Psoas muscle (tissue), 8 donors: Measurements from ENCODE around the gene COL3A1. TPM values are rescaled to one million over a fixed set of nuclear protein-coding genes. Genes with fewer than 3 reads are reported as not detected.

ENCODE experiments used
- ATAC-seq, 4 donors: fragments of 200-7000 bp; cut with Tn5 transposase; one replicate each; pipeline ENCODE4 v1.9.1; 2020; ENCODE audit warnings: moderate library complexity in 3 of 4, mild to moderate bottlenecking in 2 of 4
- DNase-seq, 2 donors: peaks; one replicate each; pipeline ENCODE4 v3.0.0-alpha.2; 2020
- H3K27ac ChIP-seq: fragments of 200-600 bp; one replicate; pipeline ENCODE4 v1.8.0; 2022
- H3K27me3 ChIP-seq, 3 donors: fragments of 200-600 bp in 1 of 3; one replicate each; pipeline versions ENCODE4 v1.6.1 to v1.8.0; 2013 to 2022; ENCODE audit warnings: low read length in 2 of 3, mild to moderate bottlenecking in 2 of 3, moderate library complexity in 1 of 3; ENCODE audit not compliant: insufficient read depth in 3 of 3
- H3K36me3 ChIP-seq, 2 donors: fragments of 200-600 bp in 1 of 2; one replicate each; pipeline versions ENCODE4 v1.6.1 to v1.8.0; 2013 to 2022; ENCODE audit warnings: low read depth in 1 of 2, mild to moderate bottlenecking in 1 of 2, moderate library complexity in 1 of 2; ENCODE audit not compliant: insufficient read depth in 1 of 2
- H3K4me1 ChIP-seq: fragments of 200-600 bp; one replicate; pipeline ENCODE4 v1.8.0; 2022
- H3K4me3 ChIP-seq: fragments of 200-600 bp; one replicate; pipeline ENCODE4 v1.8.0; 2022; ENCODE audit warnings: mild to moderate bottlenecking
- H3K9me3 ChIP-seq: fragments of 200-600 bp; one replicate; pipeline ENCODE4 v1.8.0; 2022
- WGBS, 3 donors: extraction: QIAGEN DNeasy Blood & Tissue Kit; methylation state at CpG; one replicate each; pipeline versions ENCODE4 v1.1.6 to v1.1.7; 2013; 5-methylcytosine and 5-hydroxymethylcytosine counted together
- intact Hi-C, 2 donors: fragments of 100-400 bp; cut with DNase I; formaldehyde crosslinking; loops; one replicate each; pipeline versions ENCODE4 v1.11.0 to v1.14.2; 2022
- polyA plus RNA-seq, 3 donors: library from polyadenylated mRNA; stranded (reverse); fragments of 200-250 nt; gene quantifications; one replicate each; pipeline ENCODE4 v1.2.3, GENCODE V29; 2013
- total RNA-seq, 4 donors: library from RNA; stranded (reverse); fragmentation: NEBNext Ultra II Directional in 2 of 4; extraction: Animal tissue kit (Norgen Biotek cat#: 25700) in 2 of 4; gene quantifications; one replicate each; pipeline versions ENCODE4 v1.2.1 to v1.2.4, GENCODE V29; 2021 to 2023
- TF ChIP-seq, protein P1 (sequence below): fragments of 200-600 bp; IDR thresholded peaks from one replicate; pipeline ENCODE4 v1.8.0; 2022; ENCODE audit warnings: antibody characterized with exemption
- donor health status: healthy with polysubstance abuse.
- donor health status: DM: no; HTN: no; CAD: no; lungs with moderate emphysema.
- donor health status: Bipolar disorder and iron deficiency.
- donor health status: healthy.
- donor health status: DM: yes; HTN: yes; CAD: no.
- donor health status: DM: no; HTN: no; CAD: no.
- donor health status: DM: no; HTN: no; CAD: no.
- donor health status: DM: yes; HTN: yes; CAD: no.

The COL3A1 gene
- total and polyA plus RNA-seq, 7 donors = 9.4 to 73.1 (median 19.8) TPM

GRCh38 chr2:189050165-189050712 is 76.1 kb downstream of the COL3A1 start:
- TF ChIP-seq, protein P1, sequence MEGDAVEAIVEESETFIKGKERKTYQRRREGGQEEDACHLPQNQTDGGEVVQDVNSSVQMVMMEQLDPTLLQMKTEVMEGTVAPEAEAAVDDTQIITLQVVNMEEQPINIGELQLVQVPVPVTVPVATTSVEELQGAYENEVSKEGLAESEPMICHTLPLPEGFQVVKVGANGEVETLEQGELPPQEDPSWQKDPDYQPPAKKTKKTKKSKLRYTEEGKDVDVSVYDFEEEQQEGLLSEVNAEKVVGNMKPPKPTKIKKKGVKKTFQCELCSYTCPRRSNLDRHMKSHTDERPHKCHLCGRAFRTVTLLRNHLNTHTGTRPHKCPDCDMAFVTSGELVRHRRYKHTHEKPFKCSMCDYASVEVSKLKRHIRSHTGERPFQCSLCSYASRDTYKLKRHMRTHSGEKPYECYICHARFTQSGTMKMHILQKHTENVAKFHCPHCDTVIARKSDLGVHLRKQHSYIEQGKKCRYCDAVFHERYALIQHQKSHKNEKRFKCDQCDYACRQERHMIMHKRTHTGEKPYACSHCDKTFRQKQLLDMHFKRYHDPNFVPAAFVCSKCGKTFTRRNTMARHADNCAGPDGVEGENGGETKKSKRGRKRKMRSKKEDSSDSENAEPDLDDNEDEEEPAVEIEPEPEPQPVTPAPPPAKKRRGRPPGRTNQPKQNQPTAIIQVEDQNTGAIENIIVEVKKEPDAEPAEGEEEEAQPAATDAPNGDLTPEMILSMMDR = no peak
- Histone ChIP-seq H3K4me1 (no peaks in the 10 kb centered on the region), H3K27ac (no peak overlapping the region), H3K36me3 (peaks cover 0 to 40% of the 10 kb centered on the region in 2 donors), H3K4me3 (no peak overlapping the region), H3K27me3 (no peaks in the 10 kb centered on the region), H3K9me3 (no peaks in the 10 kb centered on the region)
- DNase-seq = no peak
- intact Hi-C loops = no loop called here
- no peak for ATAC-seq
- WGBS, 3 donors = 65 to 80% (median 75%) methylated on average over 7 of the region's 7 CpGs

GRCh38 chr2:189056200-189057106 is 82.3 kb downstream of the COL3A1 start:
- no peaks in the 10 kb centered on the region for H3K4me1 ChIP-seq
- DNase-seq = no peak
- WGBS, 3 donors = 89 to 94% (median 89%) methylated on average over 4 of the region's 4 CpGs
- no peaks in the 10 kb centered on the region for H3K9me3 ChIP-seq
- TF ChIP-seq, protein P1 = no peak
- no peak for ATAC-seq
- H3K27me3 ChIP-seq = no peaks in the 10 kb centered on the region
- peaks cover 0 to 50% of the 10 kb centered on the region in 2 donors for H3K36me3 ChIP-seq
- no peak overlapping the region for H3K4me3 ChIP-seq
- H3K27ac ChIP-seq = no peak overlapping the region
- intact Hi-C loops = no loop called here

GRCh38 chr2:189057316-189057715 is 83.1 kb downstream of the COL3A1 start:
- TF ChIP-seq, protein P1 = no peak
- Histone ChIP-seq H3K9me3 (no peaks in the 10 kb centered on the region), H3K27ac (no peak overlapping the region), H3K4me1 (no peaks in the 10 kb centered on the region), H3K4me3 (no peak overlapping the region), H3K36me3 (peaks cover 0 to 50% of the 10 kb centered on the region in 2 donors), H3K27me3 (no peaks in the 10 kb centered on the region)
- intact Hi-C loops = no loop called here
- DNase-seq (no peak), ATAC-seq (no peak)
- WGBS, 3 donors = 90 to 93% (median 92%) methylated on average over 2 of the region's 2 CpGs

GRCh38 chr2:189060096-189060642 is 86.0 kb downstream of the COL3A1 start:
- Histone ChIP-seq H3K27me3 (no peaks in the 10 kb centered on the region), H3K4me3 (no peak overlapping the region), H3K36me3 (peaks cover 0 to 65% of the 10 kb centered on the region in 2 donors), H3K9me3 (no peaks in the 10 kb centered on the region), H3K27ac (no peak overlapping the region), H3K4me1 (no peaks in the 10 kb centered on the region)
- 71 to 88% (median 79%) methylated on average over 1 of the region's 1 CpG for WGBS, 3 donors
- ATAC-seq (no peak), DNase-seq (no peak)
- intact Hi-C loops = no loop called here
- TF ChIP-seq, protein P1 = no peak

Other genes starting within 250 kb of the COL3A1 start
- gene COL5A2, start 205.4 kb downstream of the COL3A1 start, total RNA-seq = 10 to 100 TPM in 2 of 4 donors, 1 to 10 TPM in 2; 3.9 to 16.8 (median 8.9) TPM
- gene COL5A2, start 205.4 kb downstream of the COL3A1 start, polyA plus RNA-seq = 1 to 10 TPM; 2.3 to 3.8 (median 2.4) TPM